HepG2 (cell line): ENCODE results near the gene CD7. TPM values are rescaled to one million over a fixed set of nuclear protein-coding genes. Genes with fewer than 3 reads are reported as not detected.

Experiments used
- ATRX ChIP-seq: sonication (generic); formaldehyde crosslinking; IDR thresholded peaks from 2 replicates; pipeline ENCODE4 v1.4.0; 2020; ENCODE audit warnings: missing genetic modification reagents, borderline replicate concordance
- CENPT ChIP-seq: sonication (generic); formaldehyde crosslinking; IDR thresholded peaks from 2 replicates; pipeline ENCODE4 v1.8.0; 2022; ENCODE audit warnings: low read depth, mild to moderate bottlenecking, moderate library complexity, missing genetic modification reagents
- FOXA3 ChIP-seq: IDR thresholded peaks from 2 replicates; pipeline ENCODE4 v1.6.1; 2016; ENCODE audit warnings: missing genetic modification reagents, missing compliant biosample characterization
- MEIS2 ChIP-seq: sonication (generic); formaldehyde crosslinking; IDR thresholded peaks from 2 replicates; pipeline ENCODE4 v1.9.0; 2021; ENCODE audit warnings: mild to moderate bottlenecking, missing genetic modification reagents
- NAIF1 ChIP-seq: sonication (generic); formaldehyde crosslinking; IDR thresholded peaks from 2 replicates; pipeline ENCODE4 v1.5.0; 2020; ENCODE audit warnings: mild to moderate bottlenecking, missing genetic modification reagents, borderline replicate concordance
- PLSCR1 ChIP-seq: sonication (generic); formaldehyde crosslinking; IDR thresholded peaks from 2 replicates; pipeline ENCODE4 v1.5.0; 2020; ENCODE audit warnings: missing genetic modification reagents, mild to moderate bottlenecking, borderline replicate concordance
- RELA ChIP-seq: sonication (generic); formaldehyde crosslinking; IDR thresholded peaks from 2 replicates; pipeline ENCODE4 v1.4.0; 2020; ENCODE audit warnings: missing genetic modification reagents
- SATB2 ChIP-seq: sonication (generic); formaldehyde crosslinking; IDR thresholded peaks from 2 replicates; pipeline ENCODE4 v1.5.0; 2020; ENCODE audit warnings: missing genetic modification reagents
- SCMH1 ChIP-seq: sonication (generic); formaldehyde crosslinking; IDR thresholded peaks from 2 replicates; pipeline ENCODE4 v1.9.0; 2021; ENCODE audit warnings: missing genetic modification reagents, mild to moderate bottlenecking, borderline replicate concordance
- SETDB1 ChIP-seq: sonication (generic); formaldehyde crosslinking; IDR thresholded peaks from 2 replicates; pipeline ENCODE4 v1.5.1; 2020; ENCODE audit warnings: missing genetic modification reagents, mild to moderate bottlenecking, borderline replicate concordance
- SUZ12 ChIP-seq: fragments of 150-350 bp; IDR thresholded peaks from 2 replicates; pipeline ENCODE4 v1.6.1; 2014; ENCODE audit warnings: low read depth, low read length
- U2AF1 ChIP-seq: fragments of 200-400 bp; formaldehyde crosslinking; optimal IDR thresholded peaks from 2 replicates; pipeline ENCODE3; 2017; ENCODE audit warnings: mild to moderate bottlenecking, low read depth, low read length
- UBTF ChIP-seq: sonication (generic); formaldehyde crosslinking; IDR thresholded peaks from 2 replicates; pipeline ENCODE4 v1.4.0; 2020; ENCODE audit warnings: mild to moderate bottlenecking, missing genetic modification reagents
- ZBTB10 ChIP-seq: sonication (generic); formaldehyde crosslinking; IDR thresholded peaks from 2 replicates; pipeline ENCODE4 v1.4.0; 2020; ENCODE audit warnings: missing genetic modification reagents, borderline replicate concordance
- ZBTB42 ChIP-seq: sonication (generic); formaldehyde crosslinking; IDR thresholded peaks from 2 replicates; pipeline ENCODE4 v1.5.0; 2020; ENCODE audit warnings: mild to moderate bottlenecking, missing genetic modification reagents
- ZFP41 ChIP-seq: sonication (generic); formaldehyde crosslinking; IDR thresholded peaks from 2 replicates; pipeline ENCODE4 v1.4.0; 2020; ENCODE audit warnings: mild to moderate bottlenecking, missing genetic modification reagents, borderline replicate concordance
- ZNF20 ChIP-seq: sonication (generic); formaldehyde crosslinking; IDR thresholded peaks from 2 replicates; pipeline ENCODE4 v1.4.0; 2020; ENCODE audit warnings: mild to moderate bottlenecking, moderate library complexity, missing genetic modification reagents
- ZNF263 ChIP-seq: sonication (generic); formaldehyde crosslinking; IDR thresholded peaks from 2 replicates; pipeline ENCODE4 v1.4.0; 2020; ENCODE audit warnings: missing genetic modification reagents
- ZNF614 ChIP-seq: IDR thresholded peaks from 2 replicates; pipeline ENCODE4 v1.6.1; 2018; ENCODE audit warnings: missing biosample characterization, missing genetic modification reagents, inconsistent platforms, borderline replicate concordance
- ZNF619 ChIP-seq: sonication (generic); formaldehyde crosslinking; IDR thresholded peaks from 2 replicates; pipeline ENCODE4 v1.4.0; 2020; ENCODE audit warnings: mild to moderate bottlenecking, missing genetic modification reagents
- ZNF691 ChIP-seq: sonication (generic); formaldehyde crosslinking; IDR thresholded peaks from 2 replicates; pipeline ENCODE4 v1.4.0; 2020; ENCODE audit warnings: missing genetic modification reagents, low read depth, mild to moderate bottlenecking, borderline replicate concordance
- polyA plus RNA-seq, 8 experiments: library from polyadenylated mRNA; depleted of rRNA in 3 of 8; stranded (reverse) in 7 of 8; unstranded in 1 of 8; fragments of >200 nt; fragmentation: Illumina TruSeq in 4 of 8; extraction: Trizol in 4 of 8; gene quantifications; 2 replicates each; pipeline versions ENCODE4 v1.2.1 to v1.2.3, GENCODE V29; 2011 to 2016; ENCODE audit warnings: low read depth in 4 of 8, missing spikeins in 1 of 8, mixed read lengths in 1 of 8; ENCODE audit not compliant: insufficient read depth in 1 of 8
- total RNA-seq, 5 experiments: library from RNA; depleted of rRNA; stranded (reverse); fragments of >200 nt; fragmentation: Illumina TruSeq; extraction: Trizol; gene quantifications; 2 replicates each; pipeline ENCODE4 v1.2.3, GENCODE V29; 2016; ENCODE audit warnings: low read depth in 1 of 5

CD7 gene
- total and polyA plus RNA-seq, 2 of the 13 experiments (the other 11 are each of a cell fraction or from before 2014, with no cell fraction given): 67.6 to 76.4 TPM

- TF ChIP-seq ATRX (CRISPR knock-in tag) (no peak), SETDB1 (CRISPR knock-in tag) (no peak), CENPT (CRISPR knock-in tag) (no peak; the same call in 1 of the 2 replicates), ZNF263 (CRISPR knock-in tag) (peak; percentile 67), UBTF (CRISPR knock-in tag) (peak; percentile 74), ZNF20 (CRISPR knock-in tag) (no peak), MEIS2 (CRISPR knock-in tag) (no peak), ZFP41 (CRISPR knock-in tag) (no peak), ZBTB42 (peak; percentile 74; the same call in 1 of the 2 replicates), U2AF1 (no peak), NAIF1 (no peak), ZNF691 (peak; percentile 58; the same call in 1 of the 2 replicates), SUZ12 (no peak), ZBTB10 (CRISPR knock-in tag) (peak; percentile 6; the same call in 1 of the 2 replicates), SATB2 (no peak), ZNF614 (CRISPR knock-in tag) (peak; percentile 32; the same call in 1 of the 2 replicates), SCMH1 (no peak), ZNF619 (CRISPR knock-in tag) (peak; percentile 91), RELA (CRISPR knock-in tag) (no peak; the same call in 1 of the 2 replicates), FOXA3 (CRISPR knock-in tag) (peak; percentile 62), PLSCR1 (no peak)
Measured at GRCh38 chr17:82330322-82331239, 13.2 kb upstream of the CD7 start (continued).
